Stimulated activated CD4-positive, alpha-beta T cell treated with anti-CD3 and anti-CD28 coated beads, Interleukin-2, amount 100 ng/mL, for 4 hours (primary cell): ENCODE data around the gene LDB2.

Experiments
- DNase-seq: peaks from one replicate; pipeline ENCODE4 v3.0.0-alpha.2; 2020; ENCODE audit warnings: low read depth

The LDB2 gene

GRCh38 chr4:16802044-16802443 lies 96.4 kb downstream of the LDB2 start:
- no peak for DNase-seq

- DNase-seq, result no peak
Observed at GRCh38 chr4:16801356-16801755, 97.1 kb downstream of the LDB2 start.

- peak; percentile 9 for DNase-seq
Observed at GRCh38 chr4:16794816-16795445, 103.5 kb downstream of the LDB2 start.

GRCh38 chr4:16791460-16791859 lies 107.0 kb downstream of the LDB2 start:
- no peak for DNase-seq

GRCh38 chr4:16790508-16790907 lies 107.9 kb downstream of the LDB2 start:
- no peak for DNase-seq

- DNase-seq, result no peak
Observed at GRCh38 chr4:16788868-16789267, 109.6 kb downstream of the LDB2 start.

- no peak for DNase-seq
Observed at GRCh38 chr4:16785793-16786527, 112.5 kb downstream of the LDB2 start.

- DNase-seq, result no peak
Observed at GRCh38 chr4:16783119-16783518, 115.3 kb downstream of the LDB2 start.

- DNase-seq, result no peak
Observed at GRCh38 chr4:16779028-16779675, 119.3 kb downstream of the LDB2 start.

GRCh38 chr4:16777726-16778125 lies 120.7 kb downstream of the LDB2 start:
- no peak for DNase-seq

GRCh38 chr4:16775411-16776154 lies 122.9 kb downstream of the LDB2 start:
- no peak for DNase-seq

- no peak for DNase-seq
Observed at GRCh38 chr4:16772366-16772850, 126.0 kb downstream of the LDB2 start.

GRCh38 chr4:16770710-16771285 lies 127.6 kb downstream of the LDB2 start:
- DNase-seq, result no peak

GRCh38 chr4:16767861-16768260 lies 130.6 kb downstream of the LDB2 start:
- DNase-seq, result no peak

- DNase-seq, result no peak
Observed at GRCh38 chr4:16767251-16767650, 131.2 kb downstream of the LDB2 start.

- no peak for DNase-seq
Observed at GRCh38 chr4:16765546-16765945, 132.9 kb downstream of the LDB2 start.

GRCh38 chr4:16764622-16765021 lies 133.8 kb downstream of the LDB2 start:
- no peak for DNase-seq

GRCh38 chr4:16760617-16761363 lies 137.7 kb downstream of the LDB2 start:
- DNase-seq, result no peak

GRCh38 chr4:16759931-16760582 lies 138.4 kb downstream of the LDB2 start:
- DNase-seq, result no peak

GRCh38 chr4:16758816-16759215 lies 139.6 kb downstream of the LDB2 start:
- DNase-seq, result no peak

GRCh38 chr4:16758255-16758654 lies 140.2 kb downstream of the LDB2 start:
- no peak for DNase-seq
